ENCODE results near the gene RAPGEF1.

DNA sequence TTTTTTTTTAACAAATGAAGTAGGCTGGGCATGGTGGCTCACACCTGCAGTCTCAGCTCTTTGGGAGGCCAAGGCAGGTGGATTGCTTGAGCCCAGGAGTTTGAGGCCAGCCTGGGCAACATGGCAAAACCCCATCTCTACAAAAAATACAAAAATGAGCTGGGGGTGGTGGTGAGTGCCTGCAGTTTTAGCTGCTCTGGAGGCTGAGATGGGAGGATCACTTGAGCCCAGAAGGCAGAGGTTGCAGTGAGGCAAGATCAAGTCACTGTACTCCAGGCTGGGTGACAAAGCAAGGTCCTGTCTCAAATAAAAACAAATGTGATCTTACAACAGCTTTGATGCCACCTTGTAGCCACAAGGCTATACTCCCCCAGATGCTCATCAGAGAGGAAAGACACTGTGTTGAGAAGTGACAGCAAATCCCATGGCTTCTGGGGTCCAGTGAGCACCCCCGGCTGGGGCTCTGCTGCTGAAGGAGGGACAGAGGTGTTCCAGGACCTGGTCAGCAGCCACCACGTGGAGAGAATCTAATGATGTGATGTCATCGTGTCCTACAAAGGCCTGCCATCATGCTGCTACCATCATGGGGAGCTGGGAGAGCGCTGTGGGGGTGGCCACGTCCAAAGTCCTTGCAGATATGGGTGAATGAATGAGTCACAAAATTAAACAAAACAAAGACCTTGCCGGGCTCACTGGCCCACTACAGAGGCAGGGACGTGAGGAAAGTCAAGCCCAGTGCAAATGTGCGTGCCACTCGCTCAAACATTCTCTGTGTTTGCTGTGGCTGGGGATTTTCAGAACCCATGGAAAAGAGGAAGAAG lies 133.9 kb downstream of the RAPGEF1 start:
- TF ChIP-seq, protein P1, sequence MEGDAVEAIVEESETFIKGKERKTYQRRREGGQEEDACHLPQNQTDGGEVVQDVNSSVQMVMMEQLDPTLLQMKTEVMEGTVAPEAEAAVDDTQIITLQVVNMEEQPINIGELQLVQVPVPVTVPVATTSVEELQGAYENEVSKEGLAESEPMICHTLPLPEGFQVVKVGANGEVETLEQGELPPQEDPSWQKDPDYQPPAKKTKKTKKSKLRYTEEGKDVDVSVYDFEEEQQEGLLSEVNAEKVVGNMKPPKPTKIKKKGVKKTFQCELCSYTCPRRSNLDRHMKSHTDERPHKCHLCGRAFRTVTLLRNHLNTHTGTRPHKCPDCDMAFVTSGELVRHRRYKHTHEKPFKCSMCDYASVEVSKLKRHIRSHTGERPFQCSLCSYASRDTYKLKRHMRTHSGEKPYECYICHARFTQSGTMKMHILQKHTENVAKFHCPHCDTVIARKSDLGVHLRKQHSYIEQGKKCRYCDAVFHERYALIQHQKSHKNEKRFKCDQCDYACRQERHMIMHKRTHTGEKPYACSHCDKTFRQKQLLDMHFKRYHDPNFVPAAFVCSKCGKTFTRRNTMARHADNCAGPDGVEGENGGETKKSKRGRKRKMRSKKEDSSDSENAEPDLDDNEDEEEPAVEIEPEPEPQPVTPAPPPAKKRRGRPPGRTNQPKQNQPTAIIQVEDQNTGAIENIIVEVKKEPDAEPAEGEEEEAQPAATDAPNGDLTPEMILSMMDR (conservative IDR thresholded peaks at IDR 0.05; ENCODE audit: low read length), result no peak
- no peak for TF ChIP-seq EZH2phosphoT487 (IDR thresholded peaks at IDR 0.05; ENCODE audit: borderline replicate concordance, low read depth, low read length)
